ENCODE data around the gene GOLGB1. TPM values are rescaled to one million over a fixed set of nuclear protein-coding genes. Genes with fewer than 3 reads are reported as not detected.

The GOLGB1 gene
- total RNA-seq, 1 donor from 2014 or later: 87.9 TPM

DNA sequence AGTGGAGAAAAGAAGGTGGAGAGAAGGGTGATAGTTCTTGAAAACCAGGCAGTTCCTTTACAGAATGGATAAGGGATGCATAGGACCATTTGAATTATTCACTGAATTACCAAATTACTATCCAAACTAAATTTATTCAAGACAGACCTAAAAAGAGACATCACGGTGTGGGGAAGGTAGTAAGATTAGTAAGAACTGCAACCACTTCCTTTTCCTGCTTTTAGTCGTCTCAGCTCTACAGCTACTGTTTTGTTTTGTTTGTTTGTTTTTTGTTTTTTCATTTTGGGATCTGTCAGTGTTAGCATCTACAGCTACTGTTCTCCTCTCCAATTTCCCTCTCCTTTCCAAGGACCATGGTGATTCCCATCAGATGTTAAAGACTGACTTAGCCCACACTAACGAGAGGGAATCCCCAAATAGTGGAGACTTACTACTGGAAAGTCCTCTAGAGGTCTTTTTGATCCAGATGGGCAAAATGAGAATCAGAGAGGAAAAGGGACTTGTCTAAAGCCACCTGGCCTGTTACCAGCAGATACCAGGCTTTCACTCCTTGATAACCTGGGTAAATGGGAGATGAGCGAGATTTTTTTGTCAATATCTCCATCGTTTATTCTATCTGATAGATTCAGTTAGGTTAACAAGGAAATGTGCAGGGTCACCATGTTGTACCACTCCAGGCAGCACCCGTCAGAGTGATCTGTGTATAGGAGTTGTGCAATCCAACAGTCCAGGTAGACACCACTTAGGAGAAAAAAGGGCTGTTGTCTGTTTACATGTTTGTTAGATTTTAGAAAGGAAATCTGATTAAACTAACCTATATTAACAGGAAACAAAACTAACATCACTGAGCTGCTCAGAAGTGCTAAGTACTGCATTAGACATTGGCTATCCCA lies 94.8 kb downstream of the GOLGB1 start:
- no peak overlapping the region for H3K4me3 ChIP-seq
- no peak for TF ChIP-seq CTCF (IDR thresholded peaks at IDR 0.05)
- no peaks in the 10 kb centered on the region for H3K36me3 ChIP-seq
- no peak overlapping the region for H3K27ac ChIP-seq
- no peaks in the 10 kb centered on the region for H3K4me1 ChIP-seq
- H3K27me3 ChIP-seq: no peaks in the 10 kb centered on the region
- peaks cover 0 to 6% of the 10 kb centered on the region in 2 donors for H3K9me3 ChIP-seq
- intact Hi-C loops (cut with DNase I): no loop called here
- no peak for DNase-seq (ENCODE audit: low spot score in 2 of 2)

- Histone ChIP-seq H3K27me3 (no peaks in the 10 kb centered on the region), H3K4me1 (peaks cover 0 to 6% of the 10 kb centered on the region in 2 donors), H3K9me3 (peaks cover 0 to 6% of the 10 kb centered on the region in 2 donors), H3K4me3 (no peak overlapping the region), H3K36me3 (no peaks in the 10 kb centered on the region), H3K27ac (no peak overlapping the region)
- intact Hi-C loops (cut with DNase I): no loop called here
- DNase-seq (ENCODE audit: low spot score in 2 of 2): no peak
- no peak for TF ChIP-seq CTCF (IDR thresholded peaks at IDR 0.05)
Measured at GRCh38 chr3:121651684-121652083, 97.9 kb downstream of the GOLGB1 start.

GRCh38 chr3:121649645-121650044 lies 99.9 kb downstream of the GOLGB1 start:
- no peak overlapping the region for H3K4me3 ChIP-seq
- no peak for DNase-seq (ENCODE audit: low spot score in 2 of 2)
- H3K27me3 ChIP-seq: no peaks in the 10 kb centered on the region
- no peak overlapping the region for H3K27ac ChIP-seq
- intact Hi-C loops (cut with DNase I): loop anchor here (5.0 kb wide), 1 partner anchor 102 kb away; the partner anchor contains the start of gene POLQ
- no peaks in the 10 kb centered on the region for H3K36me3 ChIP-seq
- no peak for TF ChIP-seq CTCF (IDR thresholded peaks at IDR 0.05)
- H3K9me3 ChIP-seq: peaks cover 0 to 6% of the 10 kb centered on the region in 2 donors
- peaks cover 0 to 6% of the 10 kb centered on the region in 2 donors for H3K4me1 ChIP-seq

- peaks cover 0 to 6% of the 10 kb centered on the region in 2 donors for H3K9me3 ChIP-seq
- intact Hi-C loops (cut with DNase I): loop anchor here (5.0 kb wide), 1 partner anchor 101 kb away; the partner anchor contains the start of gene POLQ
- no peak for DNase-seq (ENCODE audit: low spot score in 2 of 2)
- no peak for TF ChIP-seq CTCF (IDR thresholded peaks at IDR 0.05)
- no peaks in the 10 kb centered on the region for H3K27me3 ChIP-seq
- no peak overlapping the region for H3K4me3 ChIP-seq
- H3K36me3 ChIP-seq: no peaks in the 10 kb centered on the region
- peak overlapping the region in 1 of 2 donors; percentile 34 for H3K27ac ChIP-seq
- H3K4me1 ChIP-seq: peaks cover 0 to 6% of the 10 kb centered on the region in 2 donors
Measured at GRCh38 chr3:121648219-121648958, 101.2 kb downstream of the GOLGB1 start.

DNA sequence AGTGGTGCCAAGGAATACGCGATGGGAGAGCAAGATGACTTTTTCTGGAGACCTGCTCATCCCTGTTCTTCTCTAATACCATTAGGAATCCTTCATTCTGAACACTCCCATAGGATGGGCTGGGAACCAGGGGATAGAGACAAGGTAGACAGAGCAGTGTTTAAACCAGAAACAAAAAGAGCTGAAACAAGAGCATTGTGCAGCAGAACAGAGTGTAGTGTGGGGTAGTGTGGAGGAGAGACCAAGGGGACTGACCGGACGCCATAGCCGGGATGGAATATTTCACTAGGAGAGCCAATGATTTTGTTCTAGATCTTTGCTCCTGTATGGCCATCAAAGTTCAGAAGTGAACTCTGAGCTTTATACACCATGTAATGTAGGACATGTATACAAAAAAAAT lies 104.5 kb downstream of the GOLGB1 start:
- H3K27me3 ChIP-seq: no peaks in the 10 kb centered on the region
- no peak overlapping the region for H3K4me3 ChIP-seq
- TF ChIP-seq CTCF (IDR thresholded peaks at IDR 0.05): no peak
- H3K9me3 ChIP-seq: peaks cover 0 to 4% of the 10 kb centered on the region in 2 donors
- no peak overlapping the region for H3K27ac ChIP-seq
- H3K4me1 ChIP-seq: peaks cover 0 to 6% of the 10 kb centered on the region in 2 donors
- intact Hi-C loops (cut with DNase I): loop anchor here (5.0 kb wide), 1 partner anchor 98 kb away; the partner anchor contains the start of gene POLQ
- DNase-seq (ENCODE audit: low spot score in 2 of 2): no peak
- H3K36me3 ChIP-seq: no peaks in the 10 kb centered on the region
